Measurements from ENCODE around the gene VAPB. TPM values are rescaled to one million over a fixed set of nuclear protein-coding genes. Genes with fewer than 3 reads are reported as not detected.

Gene VAPB
- total RNA-seq, 1 donor from 2014 or later: 12.9 TPM

DNA sequence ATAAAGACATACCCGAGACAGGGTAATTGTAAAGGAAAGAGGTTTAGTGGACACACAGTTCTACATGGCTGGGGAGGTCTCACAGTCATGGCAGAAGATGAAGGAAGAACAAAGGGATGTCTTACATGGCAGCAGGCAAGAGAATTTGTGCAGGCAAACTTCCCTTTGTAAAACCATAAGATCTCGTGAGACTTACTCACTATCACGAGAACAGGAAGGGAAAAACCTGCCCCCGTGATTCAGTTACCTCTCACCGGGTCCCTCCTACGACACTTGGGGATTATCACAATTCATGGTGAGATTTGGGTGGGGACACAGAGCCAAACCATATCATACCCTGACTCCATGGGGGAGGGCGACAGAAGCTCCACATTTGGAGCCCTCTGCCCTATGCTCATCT, 7.4 kb upstream of the VAPB start:
- no peak for TF ChIP-seq CTCF (IDR thresholded peaks at IDR 0.05; ENCODE audit: insufficient read depth, low read length, severe bottlenecking)
- no peaks in the 10 kb centered on the region for H3K27me3 ChIP-seq (ENCODE audit: control insufficient read depth, insufficient read depth, low read length)
- DNase-seq (ENCODE audit: low read depth) (no peak), FAIRE-seq (no peak)
- H3K4me3 ChIP-seq (ENCODE audit: low read depth, low read length): no peak overlapping the region
- no peaks in the 10 kb centered on the region for H3K36me3 ChIP-seq (ENCODE audit: control insufficient read depth, insufficient read depth, low read length)

DNA sequence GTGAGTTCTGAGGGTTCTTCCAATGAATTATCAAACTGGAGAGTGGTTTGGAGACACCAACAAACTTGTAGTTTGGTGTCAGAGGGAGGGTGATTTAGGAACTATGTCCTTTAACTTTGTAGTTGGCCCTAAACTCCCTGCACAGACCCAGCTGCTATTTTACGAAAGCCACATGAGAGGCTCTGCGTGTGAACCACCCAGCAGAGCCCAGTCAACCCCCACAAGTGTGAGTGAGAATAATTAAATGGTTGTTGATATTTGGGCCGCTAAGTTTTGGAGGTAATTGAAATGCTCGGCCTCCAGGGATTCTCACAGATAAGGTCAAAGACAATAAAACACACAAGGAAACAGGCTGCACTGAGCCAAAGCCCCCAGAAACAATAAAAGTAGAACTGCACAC, 6.9 kb upstream of the VAPB start:
- no peak for TF ChIP-seq CTCF (IDR thresholded peaks at IDR 0.05; ENCODE audit: insufficient read depth, low read length, severe bottlenecking)
- FAIRE-seq: no peak
- H3K4me3 ChIP-seq (ENCODE audit: low read depth, low read length): no peak overlapping the region
- H3K36me3 ChIP-seq (ENCODE audit: control insufficient read depth, insufficient read depth, low read length): no peaks in the 10 kb centered on the region
- H3K27me3 ChIP-seq (ENCODE audit: control insufficient read depth, insufficient read depth, low read length): no peaks in the 10 kb centered on the region
- DNase-seq (ENCODE audit: low read depth): no peak

- no peak for DNase-seq (ENCODE audit: low read depth)
- no peak for TF ChIP-seq CTCF (IDR thresholded peaks at IDR 0.05; ENCODE audit: insufficient read depth, low read length, severe bottlenecking)
Measured at GRCh38 chr20:58384821-58385220, 4.2 kb upstream of the VAPB start.

DNA sequence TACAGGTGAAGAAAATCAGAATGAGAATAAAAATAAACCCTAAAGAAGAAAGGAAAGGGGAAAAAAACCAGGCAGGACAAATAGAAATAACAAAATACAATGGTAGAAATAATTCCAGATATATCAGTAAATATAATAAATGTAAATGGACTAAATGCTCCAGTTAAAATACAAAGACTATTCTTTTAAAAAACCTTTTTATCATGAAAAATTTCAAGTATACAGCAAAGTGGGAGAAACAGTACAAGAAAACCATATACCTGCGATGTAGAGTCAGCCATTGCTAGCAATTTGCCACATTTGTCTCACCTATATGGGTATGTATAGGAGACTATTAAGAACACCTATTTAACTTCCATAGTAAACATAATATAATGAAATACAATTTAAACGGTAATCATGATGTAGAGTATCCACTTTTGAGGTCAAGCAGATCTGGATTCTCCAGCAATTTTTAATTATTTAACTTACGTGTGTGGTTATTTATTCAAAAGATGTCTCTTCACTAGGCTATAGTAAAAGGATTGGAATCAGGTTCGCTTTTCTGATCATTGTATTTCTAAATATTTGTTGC, 914 bp upstream of the VAPB start:
- FAIRE-seq: no peak
- Histone ChIP-seq H3K4me3 (ENCODE audit: low read depth, low read length) (no peak overlapping the region), H3K36me3 (ENCODE audit: control insufficient read depth, insufficient read depth, low read length) (no peaks in the 10 kb centered on the region), H3K27me3 (ENCODE audit: control insufficient read depth, insufficient read depth, low read length) (no peaks in the 10 kb centered on the region)
- no peak for TF ChIP-seq CTCF (IDR thresholded peaks at IDR 0.05; ENCODE audit: insufficient read depth, low read length, severe bottlenecking)
- no peak for DNase-seq (ENCODE audit: low read depth)

More at GRCh38 chr20:58384821-58385220, 4.2 kb upstream of the VAPB start:
- Histone ChIP-seq H3K4me3 (ENCODE audit: low read depth, low read length) (no peak overlapping the region), H3K27me3 (ENCODE audit: control insufficient read depth, insufficient read depth, low read length) (no peaks in the 10 kb centered on the region), H3K36me3 (ENCODE audit: control insufficient read depth, insufficient read depth, low read length) (no peaks in the 10 kb centered on the region)
- no peak for FAIRE-seq

DNA sequence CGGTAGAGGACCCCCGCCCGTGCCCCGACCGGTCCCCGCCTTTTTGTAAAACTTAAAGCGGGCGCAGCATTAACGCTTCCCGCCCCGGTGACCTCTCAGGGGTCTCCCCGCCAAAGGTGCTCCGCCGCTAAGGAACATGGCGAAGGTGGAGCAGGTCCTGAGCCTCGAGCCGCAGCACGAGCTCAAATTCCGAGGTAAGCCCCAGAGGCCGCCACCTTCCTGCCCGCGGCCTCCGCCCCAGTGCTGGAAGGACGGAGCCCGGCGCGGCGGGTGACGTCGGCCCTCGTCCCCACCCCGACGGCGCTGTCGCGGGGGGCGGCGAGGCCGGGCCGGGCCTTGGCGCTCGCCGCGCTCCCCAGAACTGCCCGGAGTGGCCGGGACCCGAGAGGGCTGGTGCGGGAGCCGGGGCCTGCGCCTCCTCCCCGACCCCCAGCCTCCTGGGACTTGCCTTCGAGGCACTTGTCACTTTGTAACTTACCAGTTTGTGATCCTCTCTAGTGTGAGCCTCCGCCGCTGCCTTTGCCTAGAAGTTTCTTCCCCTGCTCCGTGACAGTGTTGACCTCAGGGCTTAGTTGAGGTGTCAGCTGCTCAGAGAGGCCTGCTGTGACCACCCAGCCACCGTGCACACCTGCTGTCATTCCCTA, 417 bp downstream of the VAPB start:
- Histone ChIP-seq H3K27me3 (ENCODE audit: control insufficient read depth, insufficient read depth, low read length) (no peaks in the 10 kb centered on the region), H3K36me3 (ENCODE audit: control insufficient read depth, insufficient read depth, low read length) (no peaks in the 10 kb centered on the region), H3K4me3 (ENCODE audit: low read depth, low read length) (peak overlapping the region; percentile 90)
- FAIRE-seq: no peak
- no peak for TF ChIP-seq CTCF (IDR thresholded peaks at IDR 0.05; ENCODE audit: insufficient read depth, low read length, severe bottlenecking)
- DNase-seq (ENCODE audit: low read depth): no peak
